HCEC 1CT (cell line): ENCODE results near the gene DUSP16.
"Not testable (repeated sequence)": the region's sequence is repeated elsewhere in the genome, so short reads cannot be mapped to it uniquely, and the experiment has no call there.

Source experiments
- DNase-seq: peaks from one replicate; pipeline ENCODE4 v3.0.0-alpha.2; 2017

Gene DUSP16

GRCh38 chr12:12488823-12489550 is 73.7 kb downstream of the DUSP16 start:
- no peak for DNase-seq

- no peak for DNase-seq
Observed at GRCh38 chr12:12488296-12488695, 74.4 kb downstream of the DUSP16 start.

- DNase-seq, result no peak
Observed at GRCh38 chr12:12487490-12487889, 75.2 kb downstream of the DUSP16 start.

GRCh38 chr12:12486661-12487240 is 75.9 kb downstream of the DUSP16 start:
- DNase-seq, result no peak

- DNase-seq, result no peak
Observed at GRCh38 chr12:12483438-12483837, 79.2 kb downstream of the DUSP16 start.

GRCh38 chr12:12482959-12483358 is 79.7 kb downstream of the DUSP16 start:
- DNase-seq, result no peak

- no peak for DNase-seq
Observed at GRCh38 chr12:12482150-12482761, 80.4 kb downstream of the DUSP16 start.

- DNase-seq, result no peak
Observed at GRCh38 chr12:12481631-12482030, 81.0 kb downstream of the DUSP16 start.

- no peak for DNase-seq
Observed at GRCh38 chr12:12480074-12480473, 82.6 kb downstream of the DUSP16 start.

- DNase-seq, result no peak
Observed at GRCh38 chr12:12477532-12477890, 85.2 kb downstream of the DUSP16 start.

GRCh38 chr12:12476857-12477531 is 85.7 kb downstream of the DUSP16 start:
- DNase-seq, result no peak

GRCh38 chr12:12474931-12475795 is 87.5 kb downstream of the DUSP16 start:
- DNase-seq, result no peak

- DNase-seq, result no peak
Observed at GRCh38 chr12:12474471-12474928, 88.2 kb downstream of the DUSP16 start.

- no peak for DNase-seq
Observed at GRCh38 chr12:12473223-12473622, 89.4 kb downstream of the DUSP16 start.

- not testable (repeated sequence) for DNase-seq
Observed at GRCh38 chr12:12471982-12472961, 90.4 kb downstream of the DUSP16 start.

GRCh38 chr12:12470751-12471306 is 91.8 kb downstream of the DUSP16 start:
- no peak for DNase-seq

GRCh38 chr12:12469386-12469785 is 93.3 kb downstream of the DUSP16 start:
- DNase-seq, result no peak

- DNase-seq, result no peak
Observed at GRCh38 chr12:12468575-12468974, 94.1 kb downstream of the DUSP16 start.

- DNase-seq, result no peak
Observed at GRCh38 chr12:12467688-12468261, 94.9 kb downstream of the DUSP16 start.

- DNase-seq, result no peak
Observed at GRCh38 chr12:12467264-12467663, 95.4 kb downstream of the DUSP16 start.

GRCh38 chr12:12466157-12466556 is 96.5 kb downstream of the DUSP16 start:
- DNase-seq, result no peak
